ENCODE data around the gene HSPB3.

The HSPB3 gene

DNA sequence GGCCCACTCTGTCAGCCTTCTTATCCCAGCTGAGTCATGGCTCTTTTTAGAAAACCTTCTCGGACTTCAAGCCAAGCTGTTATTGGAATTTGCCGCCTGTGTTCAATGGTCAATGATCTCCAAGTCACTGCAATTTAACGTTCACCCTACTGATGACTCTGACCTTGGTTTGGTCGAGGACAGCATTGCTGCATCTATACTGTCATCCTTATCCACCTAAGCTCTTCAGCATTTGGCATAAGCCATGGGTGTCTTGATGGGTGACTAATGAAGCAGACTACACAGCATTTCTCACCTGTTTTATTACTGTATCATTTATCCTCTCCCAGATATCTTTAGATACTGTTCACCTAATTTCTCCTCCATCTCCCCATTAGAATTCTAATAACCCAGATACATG lies 5.6 kb upstream of the HSPB3 start:
- TF ChIP-seq GATA2 (IDR thresholded peaks at IDR 0.05; ENCODE audit: low read depth, low read length) (no peak), GATA3 (IDR thresholded peaks at IDR 0.05; ENCODE audit: low read depth, low read length) (no peak)

DNA sequence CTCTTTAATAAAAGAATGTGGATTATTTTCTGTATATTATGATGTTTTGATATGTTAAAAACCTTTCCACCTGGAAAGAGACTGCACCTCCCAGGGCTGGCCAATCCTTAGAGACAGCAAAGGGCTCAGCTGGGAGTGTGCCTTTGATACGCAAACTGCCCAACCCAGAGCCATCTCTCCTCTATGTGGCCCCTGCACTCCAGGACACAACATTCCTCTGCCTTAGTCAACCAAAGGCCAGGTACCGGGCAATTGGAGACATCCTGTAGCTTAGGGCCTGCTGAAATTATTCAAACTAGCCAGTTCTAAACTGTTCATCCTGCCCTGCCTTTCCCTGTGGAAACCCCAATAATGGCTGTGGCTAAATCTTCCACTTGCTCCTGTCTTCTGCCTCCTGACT lies 5.0 kb upstream of the HSPB3 start:
- TF ChIP-seq GATA3 (IDR thresholded peaks at IDR 0.05; ENCODE audit: low read depth, low read length), result no peak
- TF ChIP-seq GATA2 (IDR thresholded peaks at IDR 0.05; ENCODE audit: low read depth, low read length), result no peak

DNA sequence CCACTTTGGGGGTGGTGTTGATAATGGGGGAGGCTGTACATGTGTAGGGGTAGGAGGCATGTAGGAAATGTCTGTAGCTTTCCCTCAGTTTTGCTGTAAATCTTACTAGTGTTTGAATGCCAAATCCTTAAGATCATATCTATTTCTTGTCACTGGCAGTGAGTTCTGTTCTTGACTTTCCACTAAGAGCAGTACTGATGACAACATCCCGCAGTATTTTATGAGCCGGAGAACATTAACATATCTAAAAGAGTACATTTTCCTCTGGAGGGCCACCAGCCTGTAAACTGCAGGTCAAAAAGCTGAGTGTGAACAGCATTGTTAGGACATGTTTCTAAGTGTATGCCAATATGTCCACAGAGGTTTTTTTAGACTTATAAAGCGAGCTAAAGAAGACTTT lies 2.5 kb upstream of the HSPB3 start:
- TF ChIP-seq GATA2 (IDR thresholded peaks at IDR 0.05; ENCODE audit: low read depth, low read length) (no peak), GATA3 (IDR thresholded peaks at IDR 0.05; ENCODE audit: low read depth, low read length) (no peak)

DNA sequence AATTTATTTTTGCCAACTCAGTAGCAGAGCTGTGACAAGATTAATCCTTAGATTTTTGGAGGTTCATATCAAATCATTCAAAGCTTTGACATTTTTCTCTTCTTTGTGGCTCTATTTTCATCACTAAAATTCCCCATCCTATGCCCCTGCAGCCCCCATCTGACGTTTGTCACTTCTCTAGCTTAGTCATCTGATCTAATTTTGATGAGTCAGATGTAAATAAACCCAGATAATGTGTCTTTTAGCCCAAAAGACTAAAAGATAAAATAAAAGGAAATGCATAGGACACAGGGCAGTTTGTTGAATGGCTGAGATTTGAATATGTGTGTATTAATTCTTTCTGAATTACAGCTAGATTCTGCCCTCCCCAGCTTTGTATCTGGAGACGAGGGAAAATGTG lies 897 bp upstream of the HSPB3 start:
- TF ChIP-seq GATA3 (IDR thresholded peaks at IDR 0.05; ENCODE audit: low read depth, low read length) (no peak), GATA2 (IDR thresholded peaks at IDR 0.05; ENCODE audit: low read depth, low read length) (no peak)

DNA sequence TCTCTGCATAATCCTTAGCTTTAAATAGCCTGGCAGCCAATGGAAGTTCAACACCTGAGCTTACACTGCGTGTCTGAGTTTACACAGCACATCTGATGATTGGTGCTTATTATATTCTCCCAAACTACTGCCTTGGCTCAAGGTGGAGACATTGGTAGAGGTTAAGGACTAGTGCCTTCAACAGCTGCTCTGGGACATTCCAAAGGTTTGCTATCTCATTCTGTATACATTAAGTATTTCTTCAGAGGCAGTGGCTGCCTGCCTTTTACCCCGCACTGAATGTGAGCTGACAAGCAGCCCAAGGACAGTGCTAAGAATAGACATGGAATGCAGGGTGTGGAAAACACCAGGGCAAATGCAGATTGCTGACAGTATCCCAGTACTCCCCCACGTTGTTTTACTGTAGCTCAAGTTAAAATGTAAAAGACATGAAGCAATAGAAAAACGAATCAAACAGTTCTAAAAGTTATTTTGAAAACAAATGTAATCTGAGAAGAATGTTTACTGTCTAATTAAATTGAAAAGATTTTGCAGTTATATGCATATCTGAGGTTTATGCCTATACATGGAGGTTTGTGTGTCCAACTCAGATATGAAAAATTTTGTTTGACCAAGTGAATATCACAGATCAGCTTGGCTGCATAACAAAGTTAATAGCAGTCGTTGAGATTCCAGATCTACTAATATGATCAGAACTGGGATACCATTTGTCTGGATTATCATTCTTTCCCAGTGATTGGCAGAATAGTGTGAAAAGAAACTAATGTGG lies 1.8 kb downstream of the HSPB3 start:
- no peak for TF ChIP-seq GATA3 (IDR thresholded peaks at IDR 0.05; ENCODE audit: low read depth, low read length)

DNA sequence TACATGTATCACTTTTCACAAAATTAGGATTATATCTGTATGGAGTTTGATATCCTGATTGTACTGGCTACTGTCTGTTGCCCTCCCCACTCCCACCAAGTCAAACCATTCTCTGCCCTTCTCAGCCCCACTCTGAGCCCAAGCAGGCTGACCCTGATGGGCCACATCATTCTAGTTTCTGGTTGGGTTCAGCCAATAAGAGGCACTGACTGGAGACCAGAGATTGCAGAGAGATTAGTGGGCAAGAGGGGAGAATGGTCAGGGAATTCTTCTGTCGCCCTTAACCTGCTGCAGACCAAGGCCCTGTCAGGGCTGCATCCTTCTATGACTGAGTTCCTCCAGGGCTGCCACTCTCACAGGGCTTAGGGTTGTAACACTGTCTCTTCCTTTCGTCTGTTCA lies 2.7 kb downstream of the HSPB3 start:
- TF ChIP-seq GATA3 (IDR thresholded peaks at IDR 0.05; ENCODE audit: low read depth, low read length) (no peak), GATA2 (IDR thresholded peaks at IDR 0.05; ENCODE audit: low read depth, low read length) (no peak)

DNA sequence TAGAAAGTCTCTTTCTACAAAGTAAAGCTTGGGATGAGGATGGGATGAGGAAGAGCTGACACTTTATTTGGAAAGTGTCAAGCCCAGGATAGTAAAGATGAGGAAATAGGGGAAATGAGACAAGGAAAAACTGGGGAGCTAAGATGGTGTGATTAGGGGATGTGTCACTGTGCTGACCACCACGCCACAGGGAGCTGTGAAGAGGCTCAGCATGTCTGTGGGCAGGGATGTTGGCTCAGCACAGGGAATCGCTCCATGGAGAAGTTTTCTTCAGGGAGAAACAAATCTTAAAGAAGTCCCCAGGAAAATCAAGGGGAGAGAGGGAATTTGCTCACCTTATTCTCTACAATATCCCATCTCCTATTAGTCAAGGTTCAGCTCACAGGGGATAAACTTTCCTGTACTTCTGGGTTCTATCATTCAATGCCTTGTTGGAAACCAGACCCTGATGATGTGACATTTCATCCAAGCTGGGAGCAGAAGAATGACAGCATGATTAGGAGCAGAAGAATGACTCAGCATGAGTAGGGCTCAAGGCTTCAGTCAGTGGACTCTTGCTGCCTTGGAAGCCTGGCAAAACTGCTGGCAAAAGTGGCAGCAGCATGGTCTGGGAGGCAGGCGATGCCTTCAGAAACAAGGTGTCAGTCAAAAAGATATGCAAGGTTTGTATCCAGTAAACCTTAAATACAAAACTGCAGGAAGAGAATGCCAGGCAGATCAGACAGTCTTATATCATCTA lies 4.9 kb downstream of the HSPB3 start:
- TF ChIP-seq GATA3 (IDR thresholded peaks at IDR 0.05; ENCODE audit: low read depth, low read length) (no peak), GATA2 (IDR thresholded peaks at IDR 0.05; ENCODE audit: low read depth, low read length) (no peak)

DNA sequence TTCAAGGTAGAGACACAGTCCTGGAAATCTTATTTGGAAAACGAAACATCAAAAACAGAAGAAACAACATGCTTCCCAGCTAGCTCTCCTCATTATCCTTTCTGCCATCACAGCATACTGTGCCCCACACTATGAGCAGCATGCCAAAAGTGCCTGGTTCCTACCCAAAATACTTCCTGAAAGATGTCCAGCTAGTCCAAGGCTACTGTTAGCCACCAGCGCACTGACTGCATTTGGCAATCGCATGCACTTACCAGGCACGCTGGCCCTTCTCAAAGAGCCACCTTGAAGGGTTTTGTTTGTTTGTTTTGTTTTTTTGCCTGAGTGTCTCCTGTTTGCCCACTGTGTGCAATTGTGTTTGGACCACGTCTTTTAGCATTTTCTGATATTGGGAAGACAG lies 6.8 kb downstream of the HSPB3 start:
- TF ChIP-seq GATA3 (IDR thresholded peaks at IDR 0.05; ENCODE audit: low read depth, low read length), result no peak

DNA sequence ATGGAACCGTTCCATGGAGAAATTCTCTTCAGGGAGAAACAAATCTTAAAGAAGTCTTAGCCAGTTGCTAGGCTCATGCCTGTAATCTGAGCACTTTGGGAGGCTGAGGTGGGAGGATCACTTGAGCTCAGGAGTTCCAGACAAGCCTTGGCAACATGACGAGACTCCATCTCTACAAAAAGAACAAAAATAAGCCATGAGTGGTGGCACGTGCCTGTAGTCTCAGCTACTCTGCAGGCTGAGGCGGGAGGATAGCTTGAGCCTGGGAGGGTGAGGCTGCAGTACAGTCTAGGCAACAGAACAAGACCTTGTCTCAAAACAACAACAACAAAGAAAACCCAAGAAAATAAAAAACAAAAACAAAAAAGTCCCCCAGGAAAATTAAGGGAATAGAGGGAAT lies 8.2 kb downstream of the HSPB3 start:
- TF ChIP-seq GATA3 (IDR thresholded peaks at IDR 0.05; ENCODE audit: low read depth, low read length) (no peak), GATA2 (IDR thresholded peaks at IDR 0.05; ENCODE audit: low read depth, low read length) (no peak)

DNA sequence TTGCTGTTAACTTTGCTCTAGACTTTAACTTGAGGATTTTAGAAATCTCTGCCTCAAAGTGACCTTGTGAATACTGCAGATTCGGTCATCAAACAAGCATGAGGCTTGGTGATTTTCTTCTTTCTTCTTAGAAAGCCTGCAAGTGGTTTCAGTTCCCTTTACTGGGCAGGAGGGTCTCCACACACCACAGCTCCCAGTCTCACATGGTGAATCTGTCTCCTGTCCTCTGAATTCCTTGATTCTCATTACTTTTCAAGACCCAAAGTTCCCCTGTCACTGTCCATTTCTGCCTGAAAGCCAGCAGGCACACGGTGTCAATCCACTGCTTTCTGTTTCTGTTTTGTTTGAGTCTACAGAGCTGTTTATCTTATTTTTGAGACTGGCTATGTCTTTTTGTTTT lies 14.1 kb downstream of the HSPB3 start:
- TF ChIP-seq GATA3 (IDR thresholded peaks at IDR 0.05; ENCODE audit: low read depth, low read length), result no peak
- TF ChIP-seq GATA2 (IDR thresholded peaks at IDR 0.05; ENCODE audit: low read depth, low read length), result no peak

DNA sequence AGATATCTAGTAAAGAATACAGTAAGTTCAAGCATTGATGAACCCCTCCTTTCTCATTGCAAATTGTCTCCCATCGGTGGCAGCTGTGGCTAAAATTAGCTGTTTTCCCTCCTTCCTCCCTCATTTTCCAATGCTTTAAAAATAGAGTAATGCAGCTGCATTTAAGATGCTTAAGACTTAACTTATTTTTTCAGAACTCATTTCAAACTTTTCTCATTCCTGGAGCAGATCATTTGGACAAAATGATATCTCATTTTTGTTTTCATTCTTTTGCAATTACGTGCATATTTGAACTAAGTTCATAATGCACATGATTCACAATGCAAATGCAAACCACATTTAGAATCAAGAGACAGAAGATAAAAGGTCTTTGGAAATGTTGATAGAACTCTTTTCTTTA lies 14.6 kb downstream of the HSPB3 start:
- TF ChIP-seq GATA3 (IDR thresholded peaks at IDR 0.05; ENCODE audit: low read depth, low read length) (no peak), GATA2 (IDR thresholded peaks at IDR 0.05; ENCODE audit: low read depth, low read length) (no peak)

DNA sequence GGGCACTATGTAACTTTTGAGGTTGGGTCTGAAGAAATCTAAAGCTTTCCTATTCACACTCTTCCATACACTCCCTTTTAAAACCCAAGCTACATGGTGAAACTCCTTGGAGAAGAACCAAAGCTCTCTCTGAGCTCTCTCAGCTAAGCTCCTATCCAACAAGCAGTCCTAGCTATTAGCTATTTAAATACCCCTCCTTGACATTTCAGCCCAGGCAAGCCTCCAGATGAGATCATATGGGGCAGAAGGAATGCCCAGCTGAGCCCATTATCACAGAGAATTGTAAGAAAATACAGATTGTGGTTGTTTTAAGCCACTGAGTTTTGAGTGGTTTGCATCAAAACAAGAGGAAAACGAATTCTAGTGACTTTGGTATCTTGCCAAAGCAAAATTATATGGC lies 15.2 kb downstream of the HSPB3 start:
- TF ChIP-seq GATA3 (IDR thresholded peaks at IDR 0.05; ENCODE audit: low read depth, low read length), result no peak
- TF ChIP-seq GATA2 (IDR thresholded peaks at IDR 0.05; ENCODE audit: low read depth, low read length), result no peak

DNA sequence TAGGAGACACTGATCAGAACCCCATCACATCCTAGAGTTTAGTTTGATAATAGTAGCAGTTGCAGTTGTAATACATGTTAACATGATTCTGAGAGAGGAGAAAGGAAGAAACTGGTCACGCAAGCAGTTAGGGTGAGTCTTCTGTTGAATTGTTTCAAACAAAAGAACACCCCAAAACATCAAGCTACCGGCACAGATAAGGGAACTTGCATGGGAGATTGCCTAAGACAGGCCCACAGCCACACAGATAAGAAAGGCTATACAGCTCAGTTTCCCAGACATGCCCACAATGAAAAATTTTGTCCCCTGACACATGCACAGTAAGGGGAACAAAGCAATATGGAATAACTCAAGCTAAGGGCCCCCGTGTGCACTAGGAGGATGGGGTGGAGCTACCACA lies 15.9 kb downstream of the HSPB3 start:
- TF ChIP-seq GATA3 (IDR thresholded peaks at IDR 0.05; ENCODE audit: low read depth, low read length) (no peak), GATA2 (IDR thresholded peaks at IDR 0.05; ENCODE audit: low read depth, low read length) (no peak)

DNA sequence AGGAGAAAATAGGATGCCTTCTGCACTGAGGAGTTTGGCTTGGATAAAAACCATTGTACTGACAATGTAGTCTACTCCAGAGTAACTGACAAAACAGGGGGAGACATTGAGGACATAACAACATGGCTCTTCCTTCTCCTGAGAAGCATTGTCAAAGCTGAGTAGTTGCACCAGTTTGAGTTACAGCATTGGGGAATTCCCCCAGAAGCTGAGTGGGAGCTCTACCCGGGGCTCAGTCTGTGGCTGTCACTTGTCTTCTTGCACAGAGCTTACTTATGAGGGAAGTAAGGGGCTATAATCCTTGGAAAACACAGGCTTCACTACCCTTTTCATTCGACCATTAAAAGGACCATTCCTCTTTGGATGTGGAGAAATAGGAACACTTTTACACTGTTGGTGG lies 21.2 kb downstream of the HSPB3 start:
- TF ChIP-seq GATA3 (IDR thresholded peaks at IDR 0.05; ENCODE audit: low read depth, low read length) (no peak), GATA2 (IDR thresholded peaks at IDR 0.05; ENCODE audit: low read depth, low read length) (no peak)

DNA sequence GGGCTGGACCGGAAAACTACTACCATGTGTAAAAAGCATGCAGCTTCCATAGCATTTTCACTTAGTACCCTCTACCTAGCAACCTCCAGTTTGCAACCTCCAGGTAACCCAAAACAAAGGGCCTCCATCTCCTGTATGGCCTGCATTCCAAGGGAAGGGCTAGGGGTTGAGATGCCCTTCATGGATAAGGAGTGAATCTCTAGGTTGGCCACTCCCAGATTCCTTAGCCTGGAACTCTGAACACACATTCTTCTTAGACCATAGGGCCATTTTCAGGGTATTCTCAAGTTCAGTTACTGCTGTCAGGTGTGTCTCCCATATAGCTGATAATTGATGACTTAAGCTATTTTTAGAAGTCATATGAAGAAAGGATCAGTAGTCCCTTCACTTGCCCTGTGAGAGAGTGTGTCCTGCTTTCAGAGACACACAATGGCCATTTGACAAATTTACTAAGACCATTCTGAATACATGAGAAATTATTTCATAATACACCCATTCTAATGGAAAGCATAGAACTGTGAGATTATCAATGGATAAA lies 22.5 kb downstream of the HSPB3 start:
- TF ChIP-seq GATA2 (IDR thresholded peaks at IDR 0.05; ENCODE audit: low read depth, low read length), result no peak
- TF ChIP-seq GATA3 (IDR thresholded peaks at IDR 0.05; ENCODE audit: low read depth, low read length), result no peak
